ENCODE results near the gene LSMEM2. TPM values are rescaled to one million over a fixed set of nuclear protein-coding genes. Genes with fewer than 3 reads are reported as not detected.

Gene LSMEM2
- total RNA-seq, 1 donor from 2014 or later: not detected

- H3K4me1 Mint-ChIP-seq: peaks cover 7% of the 10 kb centered on the region
- intact Hi-C loops (cut with micrococcal nuclease): no loop called here
- H3K9me3 Mint-ChIP-seq: no peaks in the 10 kb centered on the region
- no peaks in the 10 kb centered on the region for H3K27me3 Mint-ChIP-seq
- H3K27ac Mint-ChIP-seq: no peak overlapping the region
- H3K4me3 Mint-ChIP-seq: no peak overlapping the region
- DNase-seq: no peak
- H3K36me3 Mint-ChIP-seq (ENCODE audit: low read depth): peaks cover 42% of the 10 kb centered on the region
These were observed 7.7 kb downstream of the LSMEM2 start for GRCh38 chr3:50286322-50287227.

GRCh38 chr3:50287262-50287661 lies 8.4 kb downstream of the LSMEM2 start:
- no peak overlapping the region for H3K4me3 Mint-ChIP-seq
- H3K9me3 Mint-ChIP-seq: no peaks in the 10 kb centered on the region
- no peaks in the 10 kb centered on the region for H3K27me3 Mint-ChIP-seq
- no peak overlapping the region for H3K27ac Mint-ChIP-seq
- H3K36me3 Mint-ChIP-seq (ENCODE audit: low read depth): peaks cover 42% of the 10 kb centered on the region
- H3K4me1 Mint-ChIP-seq: peaks cover 7% of the 10 kb centered on the region
- no peak for DNase-seq
- intact Hi-C loops (cut with micrococcal nuclease): no loop called here

- Mint-ChIP-seq H3K36me3 (ENCODE audit: low read depth) (peaks cover 42% of the 10 kb centered on the region), H3K27ac (no peak overlapping the region), H3K4me1 (peaks cover 14% of the 10 kb centered on the region), H3K9me3 (no peaks in the 10 kb centered on the region), H3K27me3 (no peaks in the 10 kb centered on the region), H3K4me3 (no peak overlapping the region)
- peak; percentile 55 for DNase-seq
- intact Hi-C loops (cut with micrococcal nuclease): no loop called here
These were observed 9.6 kb downstream of the LSMEM2 start for GRCh38 chr3:50288387-50289007.

GRCh38 chr3:50289130-50289529 lies 10.2 kb downstream of the LSMEM2 start:
- intact Hi-C loops (cut with micrococcal nuclease): no loop called here

GRCh38 chr3:50290161-50290641 lies 11.3 kb downstream of the LSMEM2 start:
- intact Hi-C loops (cut with micrococcal nuclease): loop anchor here (10.0 kb wide), 1 partner anchor 615 kb away; the partner anchor contains the start of gene APEH
- DNase-seq: peak; percentile 59

More at GRCh38 chr3:50289130-50289529, 10.2 kb downstream of the LSMEM2 start:
- Mint-ChIP-seq H3K4me1 (peaks cover 14% of the 10 kb centered on the region), H3K4me3 (peak overlapping the region; percentile 15), H3K9me3 (no peaks in the 10 kb centered on the region), H3K27ac (no peak overlapping the region), H3K27me3 (no peaks in the 10 kb centered on the region), H3K36me3 (ENCODE audit: low read depth) (peaks cover 42% of the 10 kb centered on the region)
- DNase-seq: no peak

GRCh38 chr3:50292159-50293078 lies 13.5 kb downstream of the LSMEM2 start, which contains the start of gene IFRD2:
Gene IFRD2 (minus strand): TSS chr3:50292429. CDS start chr3:50292274, 155 bp downstream.
- peaks cover 12% of the 10 kb centered on the region for H3K4me1 Mint-ChIP-seq
- peak; percentile 99 for DNase-seq
- intact Hi-C loops (cut with micrococcal nuclease): loop anchor here (1.0 to 10.0 kb wide), 4 partner anchors 36 to 618 kb away; partner anchors contain the start of genes APEH, RBM5, TMEM115 and TUSC2
- H3K9me3 Mint-ChIP-seq: no peaks in the 10 kb centered on the region
- peak within 1 kb of the TSS; percentile 94 for H3K4me3 Mint-ChIP-seq
- H3K27me3 Mint-ChIP-seq: no peaks in the 10 kb centered on the region
- peaks cover 33% of the 10 kb centered on the region for H3K36me3 Mint-ChIP-seq (ENCODE audit: low read depth)
- peak within 1 kb of the TSS; percentile 96 for H3K27ac Mint-ChIP-seq

More at GRCh38 chr3:50290161-50290641, 11.3 kb downstream of the LSMEM2 start:
- Mint-ChIP-seq H3K27ac (no peak overlapping the region), H3K36me3 (ENCODE audit: low read depth) (peaks cover 40% of the 10 kb centered on the region), H3K27me3 (no peaks in the 10 kb centered on the region), H3K4me1 (peaks cover 14% of the 10 kb centered on the region), H3K9me3 (no peaks in the 10 kb centered on the region), H3K4me3 (peak overlapping the region; percentile 94)

GRCh38 chr3:50293079-50293801 lies 14.4 kb downstream of the LSMEM2 start:
- Mint-ChIP-seq H3K27ac (peak overlapping the region; percentile 96), H3K4me3 (peak overlapping the region; percentile 94), H3K27me3 (no peaks in the 10 kb centered on the region), H3K9me3 (no peaks in the 10 kb centered on the region), H3K36me3 (ENCODE audit: low read depth) (peaks cover 28% of the 10 kb centered on the region), H3K4me1 (peaks cover 16% of the 10 kb centered on the region)
- no peak for DNase-seq
- intact Hi-C loops (cut with micrococcal nuclease): loop anchor here (10.0 kb wide), 1 partner anchor 618 kb away; the partner anchor contains the start of gene APEH

GRCh38 chr3:50294089-50294488 lies 15.2 kb downstream of the LSMEM2 start:
- no peaks in the 10 kb centered on the region for H3K27me3 Mint-ChIP-seq
- no peaks in the 10 kb centered on the region for H3K9me3 Mint-ChIP-seq
- no peak overlapping the region for H3K4me3 Mint-ChIP-seq
- DNase-seq: no peak
- intact Hi-C loops (cut with micrococcal nuclease): loop anchor here (10.0 kb wide), 1 partner anchor 619 kb away; the partner anchor contains the start of gene APEH
- peaks cover 22% of the 10 kb centered on the region for H3K36me3 Mint-ChIP-seq (ENCODE audit: low read depth)
- no peak overlapping the region for H3K27ac Mint-ChIP-seq
- peaks cover 19% of the 10 kb centered on the region for H3K4me1 Mint-ChIP-seq

- H3K9me3 Mint-ChIP-seq: no peaks in the 10 kb centered on the region
- peaks cover 15% of the 10 kb centered on the region for H3K36me3 Mint-ChIP-seq (ENCODE audit: low read depth)
- peak; percentile 57 for DNase-seq
- no peak overlapping the region for H3K4me3 Mint-ChIP-seq
- no peaks in the 10 kb centered on the region for H3K27me3 Mint-ChIP-seq
- intact Hi-C loops (cut with micrococcal nuclease): loop anchor here (5.0 to 10.0 kb wide), 2 partner anchors 318 to 620 kb away; partner anchors contain the start of genes APEH and CISH
- no peak overlapping the region for H3K27ac Mint-ChIP-seq
- peaks cover 22% of the 10 kb centered on the region for H3K4me1 Mint-ChIP-seq
These were observed 15.9 kb downstream of the LSMEM2 start for GRCh38 chr3:50294492-50295403.

- Mint-ChIP-seq H3K4me1 (peaks cover 29% of the 10 kb centered on the region), H3K27me3 (no peaks in the 10 kb centered on the region), H3K27ac (peak overlapping the region; percentile 51), H3K4me3 (no peak overlapping the region), H3K9me3 (no peaks in the 10 kb centered on the region), H3K36me3 (ENCODE audit: low read depth) (peaks cover 8% of the 10 kb centered on the region)
- intact Hi-C loops (cut with micrococcal nuclease): loop anchor here (5.0 to 10.0 kb wide), 2 partner anchors 317 to 621 kb away; partner anchors contain the start of genes APEH and CISH
- DNase-seq: peak; percentile 56
These were observed 16.9 kb downstream of the LSMEM2 start for GRCh38 chr3:50295553-50296431.

All from activated CD4-positive, alpha-beta T cell treated with anti-CD3 and anti-CD28 coated beads, Interleukin-2, amount 10 ng/mL, durations not matched to agents 24 days and 14 days (primary cell).